Cardiac fibroblast (primary cell): ENCODE data around the gene UNC13A.

Experiments used
- DNase-seq, 2 donors: peaks; one replicate each; pipeline versions ENCODE4 v3.0.0 to v3.0.0-alpha.2; 2010; ENCODE audit warnings: low read depth in 2 of 2
- H3K4me3 ChIP-seq, 2 donors: replicated peaks in 1 of 2; 1 replicate in 1 of 2; 2 replicates in 1 of 2; pipeline ENCODE4 v1.5.1; 2011; ENCODE audit warnings: low read depth in 2 of 2, low read length in 2 of 2, mild to moderate bottlenecking in 2 of 2, moderate library complexity in 1 of 2
- CTCF ChIP-seq: IDR thresholded peaks from one replicate; pipeline ENCODE4 v1.5.1; 2011; ENCODE audit warnings: low read depth, mild to moderate bottlenecking, low read length, inconsistent platforms

Gene UNC13A

GRCh38 chr19:17687857-17688784 is at the start of gene UNC13A:
TSS of gene UNC13A (minus strand) at chr19:17688354. CDS start at chr19:17688199, 155 bp downstream.
- TF ChIP-seq CTCF, result no peak
- peak within 1 kb of the TSS in 1 of 2 donors; percentile 30 for H3K4me3 ChIP-seq
- DNase-seq, result peak; percentile 17 to 45

GRCh38 chr19:17737690-17738153 is 49.6 kb upstream of the UNC13A start:
- peak in 1 of 2 donors; percentile 37 for DNase-seq
- no peak overlapping the region for H3K4me3 ChIP-seq
- TF ChIP-seq CTCF, result no peak

GRCh38 chr19:17735410-17735809 is 47.3 kb upstream of the UNC13A start:
- no peak overlapping the region for H3K4me3 ChIP-seq
- DNase-seq, result no peak
- TF ChIP-seq CTCF, result no peak

- no peak overlapping the region for H3K4me3 ChIP-seq
- no peak for TF ChIP-seq CTCF
- no peak for DNase-seq
Measured at GRCh38 chr19:17734146-17734545, 46.0 kb upstream of the UNC13A start.

- no peak overlapping the region for H3K4me3 ChIP-seq
- DNase-seq, result no peak
- no peak for TF ChIP-seq CTCF
Measured at GRCh38 chr19:17733127-17733526, 45.0 kb upstream of the UNC13A start.

GRCh38 chr19:17727843-17728242 is 39.7 kb upstream of the UNC13A start:
- DNase-seq, result no peak
- no peak overlapping the region for H3K4me3 ChIP-seq
- no peak for TF ChIP-seq CTCF
